GM15510 (cell line): ENCODE data around the gene DIRAS2.

Experiments used
- POLR2A ChIP-seq: IDR thresholded peaks from 3 replicates; pipeline ENCODE4 v1.6.1; 2011; ENCODE audit warnings: borderline replicate concordance; ENCODE audit not compliant: insufficient read length; ENCODE audit errors: extremely low read depth

The DIRAS2 gene

GRCh38 chr9:90642570-90643539, at the start of gene DIRAS2:
Gene DIRAS2, minus strand, starts transcription at chr9:90642824. Its CDS starts 28,997 bp downstream, at chr9:90613827.
- TF ChIP-seq POLR2A, result no peak

DNA sequence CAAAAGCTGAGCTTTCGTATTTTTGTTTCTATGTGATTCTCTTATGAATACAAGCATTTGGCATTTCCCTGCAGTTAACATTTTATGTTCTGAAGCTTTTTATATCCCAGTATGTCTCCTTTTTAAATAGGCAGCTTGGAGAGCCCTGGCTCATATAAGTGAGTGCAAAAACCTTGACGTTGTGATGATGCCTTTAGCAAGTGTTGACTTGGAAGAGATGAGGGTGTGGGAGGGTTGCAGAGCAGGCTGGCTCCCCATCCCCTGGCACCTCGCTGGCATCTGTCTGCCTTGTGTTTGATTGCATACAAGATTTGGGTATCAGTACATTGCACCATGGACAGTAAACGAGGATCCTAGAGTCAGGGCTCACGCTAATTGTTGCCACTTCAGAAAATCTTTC, 42.1 kb upstream of the DIRAS2 start:
- no peak for TF ChIP-seq POLR2A

GRCh38 chr9:90684106-90684505, 41.5 kb upstream of the DIRAS2 start:
- no peak for TF ChIP-seq POLR2A

- TF ChIP-seq POLR2A, result no peak
These were observed 37.9 kb upstream of the DIRAS2 start for GRCh38 chr9:90680534-90680933.

DNA sequence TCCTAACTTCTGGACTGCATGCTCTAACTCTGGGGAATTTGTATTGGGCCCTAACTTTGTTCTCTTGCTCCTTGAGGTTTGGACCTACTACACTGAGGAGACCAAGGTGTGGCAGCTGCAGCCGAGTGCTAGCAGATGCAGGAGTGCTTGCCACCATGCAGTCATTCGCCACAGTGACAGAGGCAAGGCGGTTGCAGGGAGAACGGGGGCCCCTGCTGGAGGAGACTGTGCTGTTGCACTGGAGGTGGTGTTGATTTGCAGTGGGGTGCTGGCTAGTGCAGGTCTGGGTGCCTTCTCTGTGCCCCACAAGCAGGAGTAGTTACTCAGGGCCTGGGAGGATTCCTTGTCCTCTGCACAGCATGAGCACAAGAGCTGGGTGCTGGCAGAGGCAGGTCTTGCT, 22.4 kb upstream of the DIRAS2 start:
- no peak for TF ChIP-seq POLR2A

DNA sequence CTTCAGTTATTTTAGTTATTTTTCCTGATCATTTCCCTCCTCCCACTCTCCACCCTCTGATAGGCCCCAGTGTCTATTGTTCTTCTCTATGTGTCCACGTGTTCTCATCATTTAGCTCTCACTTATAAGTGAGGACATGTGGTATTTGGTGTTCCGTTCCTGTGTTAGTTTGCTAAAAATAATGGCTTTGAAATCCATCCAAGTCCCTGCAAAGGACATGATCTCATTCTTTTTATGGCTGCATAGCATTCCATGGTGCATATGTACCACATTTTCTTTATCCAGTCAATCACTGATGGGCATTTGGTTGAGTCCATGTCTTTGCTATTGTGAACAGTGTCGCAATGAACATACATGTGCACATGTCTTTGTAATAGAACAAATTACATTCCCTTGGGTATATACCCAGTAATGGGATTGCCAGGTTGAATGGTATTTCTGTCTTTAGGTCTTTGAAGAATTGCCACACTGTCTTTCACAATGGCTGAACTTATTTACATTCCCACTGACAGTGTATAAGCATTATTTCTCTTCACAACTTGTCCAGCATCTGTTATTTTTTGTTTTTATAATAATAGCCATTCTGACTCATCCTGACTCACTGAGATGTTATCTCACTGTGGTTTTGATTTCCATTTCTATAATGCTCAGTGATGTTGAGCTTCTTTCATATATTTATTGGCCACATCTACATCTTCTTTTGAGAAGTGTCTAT, 17.2 kb upstream of the DIRAS2 start:
- no peak for TF ChIP-seq POLR2A

- no peak for TF ChIP-seq POLR2A
These were observed 16.2 kb upstream of the DIRAS2 start for GRCh38 chr9:90658783-90659182.

DNA sequence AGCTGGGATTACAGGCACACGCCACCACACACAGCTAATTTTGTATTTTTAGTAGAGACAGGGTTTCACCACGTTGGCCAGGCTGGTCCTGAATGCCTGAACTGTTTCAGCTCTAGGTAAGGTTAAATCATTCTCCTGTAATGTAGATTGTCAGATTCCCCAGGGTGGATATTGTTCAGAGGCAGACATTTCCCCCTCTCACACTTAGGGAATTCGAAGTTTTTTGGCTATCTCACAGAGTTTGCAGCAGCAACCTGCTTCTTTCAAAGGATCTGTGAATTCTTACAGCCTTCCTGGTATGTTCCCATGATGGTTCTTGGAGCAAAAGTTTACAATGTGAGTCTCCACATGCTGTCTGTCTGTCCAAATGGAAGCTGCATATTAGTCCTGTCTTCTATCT, 15.6 kb upstream of the DIRAS2 start:
- TF ChIP-seq POLR2A, result no peak

DNA sequence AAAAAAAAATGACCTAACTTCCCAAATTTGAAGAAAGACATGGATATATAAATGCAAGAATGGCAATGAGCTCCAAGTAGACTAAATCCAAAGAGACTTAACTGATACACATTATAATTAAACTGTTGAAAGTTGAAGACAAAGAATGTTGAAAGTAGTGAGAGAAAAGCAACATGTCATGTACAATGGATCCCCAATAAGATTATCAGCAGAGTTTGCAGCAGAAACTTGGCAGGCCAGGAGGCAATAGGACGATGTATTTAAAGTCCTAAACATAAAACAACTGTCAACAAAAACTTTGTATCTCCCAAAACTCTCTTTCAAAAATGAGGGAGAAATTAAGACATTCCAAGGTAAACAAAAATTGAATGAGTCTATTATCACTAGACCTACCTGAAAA, 8.6 kb upstream of the DIRAS2 start:
- TF ChIP-seq POLR2A, result no peak

- TF ChIP-seq POLR2A, result no peak
These were observed 5.2 kb upstream of the DIRAS2 start for GRCh38 chr9:90647843-90648242.

GRCh38 chr9:90645721-90646120, 3.1 kb upstream of the DIRAS2 start:
- TF ChIP-seq POLR2A, result no peak

DNA sequence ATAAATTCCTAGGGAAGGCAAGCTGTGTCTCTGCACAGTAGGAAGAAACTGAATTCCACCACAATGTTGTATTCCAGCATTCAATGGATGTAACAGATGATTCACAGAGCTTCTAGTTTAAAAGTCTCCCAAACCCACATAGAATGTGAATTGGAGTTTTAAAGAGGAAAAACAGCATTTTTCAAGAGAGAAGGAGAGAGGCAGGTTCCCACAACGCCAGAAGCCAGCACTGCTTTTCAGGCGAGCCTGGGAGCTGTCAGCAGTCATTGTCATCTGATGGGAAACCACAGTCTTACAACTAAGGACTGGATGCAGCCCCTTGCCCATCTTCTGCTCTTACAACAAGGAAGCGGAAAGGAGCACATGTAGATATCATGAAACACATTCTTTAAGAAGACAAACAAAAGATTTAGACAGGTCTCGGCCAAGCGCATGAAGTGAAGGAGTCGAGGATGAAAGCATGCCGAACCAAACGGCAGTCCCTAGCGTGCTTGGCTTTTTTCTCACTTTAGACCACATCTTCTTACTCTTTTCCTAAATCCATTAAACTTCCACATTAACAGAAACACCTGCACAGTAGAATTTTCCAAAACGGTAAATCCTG, 638 bp downstream of the DIRAS2 start:
- no peak for TF ChIP-seq POLR2A

DNA sequence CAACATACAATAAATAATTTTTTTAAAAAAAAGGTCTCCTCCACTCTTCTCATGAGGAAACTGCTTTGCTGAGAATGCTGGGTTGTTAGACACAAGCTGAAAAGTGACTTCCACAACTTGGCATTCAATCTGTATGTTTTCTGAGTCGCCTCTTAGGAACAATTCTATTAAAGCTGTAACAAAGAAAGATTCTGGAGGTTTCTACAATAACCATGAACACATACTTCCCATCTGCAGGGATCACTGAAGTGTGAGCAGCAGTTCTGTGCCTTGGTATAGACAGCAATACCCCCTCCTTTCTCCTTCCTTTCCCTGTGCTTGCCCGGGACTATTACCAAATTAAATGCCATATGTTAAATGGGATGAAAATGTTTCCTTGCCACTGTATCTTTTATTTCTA, 1.5 kb downstream of the DIRAS2 start:
- no peak for TF ChIP-seq POLR2A

- no peak for TF ChIP-seq POLR2A
These were observed 2.3 kb downstream of the DIRAS2 start for GRCh38 chr9:90640361-90640760.

GRCh38 chr9:90637626-90638025, 5.0 kb downstream of the DIRAS2 start:
- TF ChIP-seq POLR2A, result no peak

- no peak for TF ChIP-seq POLR2A
These were observed 9.9 kb downstream of the DIRAS2 start for GRCh38 chr9:90632647-90633207.

GRCh38 chr9:90631964-90632363, 10.7 kb downstream of the DIRAS2 start:
- TF ChIP-seq POLR2A, result no peak
